Naive thymus-derived CD4-positive, alpha-beta T cell (primary cell): ENCODE results near the gene ATG10. TPM values are rescaled to one million over a fixed set of nuclear protein-coding genes. Genes with fewer than 3 reads are reported as not detected.
A peak's percentile ranks its signal among the peaks of the same experiment; 100 is the strongest.

Experiments used
- ATAC-seq: fragments of 150-1000 bp; cut with Tn5 transposase; 2 replicates; pipeline ENCODE4 v1.10.0; 2021; ENCODE audit warnings: mild to moderate bottlenecking, moderate library complexity
- CTCF ChIA-PET: fragments of 350-600 bp; sonication (Branson Sonifier 250); formaldehyde crosslinking; loops from one replicate; lab custom pipeline; 2021; ENCODE audit warnings: antibody characterized with exemption; lab: Charles Lee
- POLR2A ChIA-PET: fragments of 350-600 bp; sonication (Branson Sonifier 250); formaldehyde crosslinking; loops from one replicate; lab custom pipeline; 2021; ENCODE audit warnings: antibody characterized with exemption, inconsistent platforms; lab: Charles Lee
- DNase-seq, 9 donors: peaks; one replicate each; pipeline versions ENCODE4 v3.0.0 to v3.0.0-alpha.2; 2020 to 2022; ENCODE audit warnings: mixed read lengths in 1 of 9
- H3K27ac ChIP-seq: one replicate; pipeline ENCODE4 v1.7.0; 2013; ENCODE audit warnings: mild to moderate bottlenecking, low read depth, low read length, moderate library complexity
- H3K27me3 ChIP-seq, 2 donors: one replicate each; pipeline ENCODE4 v1.7.0; 2013; ENCODE audit warnings: low read length in 2 of 2, mild to moderate bottlenecking in 2 of 2, moderate library complexity in 2 of 2; ENCODE audit not compliant: control insufficient read depth in 2 of 2, insufficient read depth in 2 of 2
- H3K36me3 ChIP-seq, 3 experiments: 1 replicate in 2 of 3; 2 replicates in 1 of 3; pipeline ENCODE4 v1.7.0; 2013; ENCODE audit warnings: low read length in 3 of 3, mild to moderate bottlenecking in 3 of 3, moderate library complexity in 1 of 3; ENCODE audit not compliant: insufficient read depth in 3 of 3, control insufficient read depth in 2 of 3
- H3K4me1 ChIP-seq, 2 donors: one replicate each; pipeline ENCODE4 v1.7.0; 2013; ENCODE audit warnings: low read length in 2 of 2, mild to moderate bottlenecking in 2 of 2, moderate library complexity in 1 of 2; ENCODE audit not compliant: control insufficient read depth in 2 of 2, insufficient read depth in 2 of 2
- H3K4me3 ChIP-seq: 2 replicates; pipeline ENCODE4 v1.7.0; 2013; ENCODE audit warnings: mild to moderate bottlenecking, low read length
- H3K9me3 ChIP-seq, 3 experiments: 1 replicate in 2 of 3; 2 replicates in 1 of 3; pipeline ENCODE4 v1.7.0; 2013; ENCODE audit warnings: low read length in 3 of 3; ENCODE audit not compliant: control insufficient read depth in 2 of 3
- H3K27ac Mint-ChIP-seq, 9 donors: one replicate each; pipeline ENCODE4 v1.8.0; 2020 to 2022; ENCODE audit warnings: mixed read lengths in 9 of 9, mild to moderate bottlenecking in 8 of 9, moderate library complexity in 5 of 9, inconsistent platforms in 2 of 9
- H3K27me3 Mint-ChIP-seq, 5 donors: one replicate each; pipeline ENCODE4 v1.8.0; 2021 to 2022; ENCODE audit warnings: mixed read lengths in 5 of 5, mild to moderate bottlenecking in 1 of 5
- H3K36me3 Mint-ChIP-seq, 5 donors: one replicate each; pipeline ENCODE4 v1.8.0; 2020 to 2022; ENCODE audit warnings: mixed read lengths in 5 of 5, mild to moderate bottlenecking in 3 of 5, inconsistent platforms in 1 of 5
- H3K4me1 Mint-ChIP-seq, 7 donors: one replicate each; pipeline ENCODE4 v1.8.0; 2020 to 2022; ENCODE audit warnings: mixed read lengths in 7 of 7, mild to moderate bottlenecking in 3 of 7, inconsistent platforms in 1 of 7
- H3K4me3 Mint-ChIP-seq, 10 donors: one replicate each; pipeline ENCODE4 v1.8.0; 2020 to 2022; ENCODE audit warnings: mild to moderate bottlenecking in 10 of 10, mixed read lengths in 10 of 10, moderate library complexity in 6 of 10, inconsistent platforms in 2 of 10
- H3K9me3 Mint-ChIP-seq, 11 donors: one replicate each; pipeline ENCODE4 v1.8.0; 2020 to 2022; ENCODE audit warnings: mixed read lengths in 11 of 11, mild to moderate bottlenecking in 4 of 11, inconsistent platforms in 1 of 11, moderate library complexity in 1 of 11
- intact Hi-C, 2 donors: fragments of 100-400 bp; cut with micrococcal nuclease; formaldehyde crosslinking; loops; one replicate each; pipeline ENCODE4 v1.15.1; 2023
- polyA plus RNA-seq, 2 donors: library from polyadenylated mRNA; unstranded; fragments of 300-500 nt; fragmentation: Illumina TruSeq; gene quantifications; one replicate each; pipeline ENCODE4 v1.2.3, GENCODE V29; 2021
- total RNA-seq, 6 experiments: library from RNA in 5 of 6; stranded (reverse) in 5 of 6; gene quantifications; 1 replicate in 5 of 6; 2 replicates in 1 of 6; pipeline ENCODE4 v1.2.3 and lab custom pipeline; 2021 to 2026

The ATG10 gene
- total and polyA plus RNA-seq, 7 experiments from 2014 or later: 6.4 to 14.4 (median 9.1) TPM

GRCh38 chr5:82185851-82186250, 214.0 kb downstream of the ATG10 start:
- no peak for ATAC-seq
- no peak overlapping the region for H3K27ac Mint-ChIP-seq

GRCh38 chr5:82197550-82197949, 225.7 kb downstream of the ATG10 start:
- Histone ChIP-seq H3K4me1 (no peaks in the 10 kb centered on the region), H3K27me3 (no peaks in the 10 kb centered on the region), H3K27ac (no peak overlapping the region), H3K9me3 (no peaks in the 10 kb centered on the region), H3K4me3 (no peak overlapping the region), H3K36me3 (no peaks in the 10 kb centered on the region)
- ATAC-seq: no peak
- Mint-ChIP-seq H3K4me3 (no peak overlapping the region), H3K27ac (no peak overlapping the region), H3K27me3 (peaks cover 0 to 3% (median 0%) of the 10 kb centered on the region in 5 donors), H3K36me3 (peaks cover 0 to 16% (median 4%) of the 10 kb centered on the region in 5 donors), H3K4me1 (no peaks in the 10 kb centered on the region), H3K9me3 (no peaks in the 10 kb centered on the region)
- intact Hi-C loops: no loop called here
- POLR2A ChIA-PET: no interaction called here
- DNase-seq: no peak
- CTCF ChIA-PET: no interaction called here

More at GRCh38 chr5:82185851-82186250, 214.0 kb downstream of the ATG10 start:
- Histone ChIP-seq H3K27me3 (no peaks in the 10 kb centered on the region), H3K36me3 (peaks cover 0 to 3% (median 0%) of the 10 kb centered on the region in 3 experiments), H3K4me1 (no peaks in the 10 kb centered on the region), H3K9me3 (no peaks in the 10 kb centered on the region), H3K4me3 (no peak overlapping the region), H3K27ac (no peak overlapping the region)
- Mint-ChIP-seq H3K36me3 (peaks cover 0 to 40% (median 26%) of the 10 kb centered on the region in 5 donors), H3K9me3 (peaks cover 0 to 2% (median 0%) of the 10 kb centered on the region in 11 donors), H3K27me3 (no peaks in the 10 kb centered on the region), H3K4me3 (no peak overlapping the region), H3K4me1 (peaks cover 0 to 5% (median 0%) of the 10 kb centered on the region in 7 donors)
- intact Hi-C loops: no loop called here
- ChIA-PET CTCF (interaction anchor here (0.7 kb wide), 1 partner anchor 56 kb away, joined by 7 read pairs; no protein-coding TSS in a partner anchor), POLR2A (no interaction called here)
- no peak for DNase-seq

- no peak overlapping the region for H3K4me3 ChIP-seq
- no peaks in the 10 kb centered on the region for H3K9me3 Mint-ChIP-seq
- H3K9me3 ChIP-seq: no peaks in the 10 kb centered on the region
- H3K27me3 ChIP-seq: no peaks in the 10 kb centered on the region
- no peak overlapping the region for H3K4me3 Mint-ChIP-seq
- H3K4me1 Mint-ChIP-seq: no peaks in the 10 kb centered on the region
- no peak overlapping the region for H3K27ac ChIP-seq
- H3K27ac Mint-ChIP-seq: no peak overlapping the region
- ChIA-PET POLR2A (no interaction called here), CTCF (no interaction called here)
- intact Hi-C loops: no loop called here
- no peaks in the 10 kb centered on the region for H3K27me3 Mint-ChIP-seq
- peaks cover 0 to 8% (median 0%) of the 10 kb centered on the region in 5 donors for H3K36me3 Mint-ChIP-seq
- DNase-seq (no peak), ATAC-seq (no peak)
- no peaks in the 10 kb centered on the region for H3K36me3 ChIP-seq
- no peaks in the 10 kb centered on the region for H3K4me1 ChIP-seq
These were observed 232.7 kb downstream of the ATG10 start for GRCh38 chr5:82204567-82204966.

- no peak overlapping the region for H3K27ac Mint-ChIP-seq
- peaks cover 0 to 8% (median 0%) of the 10 kb centered on the region in 5 donors for H3K36me3 Mint-ChIP-seq
- Histone ChIP-seq H3K36me3 (no peaks in the 10 kb centered on the region), H3K4me3 (no peak overlapping the region), H3K9me3 (no peaks in the 10 kb centered on the region), H3K27ac (no peak overlapping the region), H3K27me3 (no peaks in the 10 kb centered on the region), H3K4me1 (no peaks in the 10 kb centered on the region)
- no peak overlapping the region for H3K4me3 Mint-ChIP-seq
- no peaks in the 10 kb centered on the region for H3K27me3 Mint-ChIP-seq
- ChIA-PET CTCF (no interaction called here), POLR2A (no interaction called here)
- no peaks in the 10 kb centered on the region for H3K4me1 Mint-ChIP-seq
- H3K9me3 Mint-ChIP-seq: no peaks in the 10 kb centered on the region
- intact Hi-C loops: no loop called here
- no peak for ATAC-seq
- no peak for DNase-seq
These were observed 233.2 kb downstream of the ATG10 start for GRCh38 chr5:82205005-82205404.

DNA sequence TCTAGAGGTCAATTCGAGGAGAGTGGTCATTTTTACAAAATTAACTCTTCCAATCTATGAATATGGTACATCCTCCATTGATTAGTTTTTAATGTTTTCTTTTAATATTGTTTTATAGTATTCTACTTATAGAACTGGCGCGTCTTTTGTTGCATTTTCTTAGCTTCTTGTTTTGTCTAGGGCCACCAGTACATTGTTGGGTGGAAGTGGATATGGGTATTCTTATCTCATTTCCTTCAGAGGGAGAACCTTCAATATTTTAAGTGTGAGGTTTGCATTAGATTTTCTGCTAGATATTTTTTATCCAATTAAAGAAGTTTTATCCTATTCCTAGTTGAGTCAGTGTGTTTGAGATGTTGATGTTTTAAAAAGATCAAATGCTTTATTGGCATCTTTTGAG, 236.5 kb downstream of the ATG10 start:
- Histone ChIP-seq H3K27me3 (no peaks in the 10 kb centered on the region), H3K4me1 (no peaks in the 10 kb centered on the region), H3K9me3 (no peaks in the 10 kb centered on the region), H3K36me3 (no peaks in the 10 kb centered on the region), H3K27ac (no peak overlapping the region), H3K4me3 (no peak overlapping the region)
- ATAC-seq (no peak), DNase-seq (no peak)
- peaks cover 0 to 5% (median 0%) of the 10 kb centered on the region in 5 donors for H3K36me3 Mint-ChIP-seq
- H3K4me3 Mint-ChIP-seq: no peak overlapping the region
- ChIA-PET POLR2A (no interaction called here), CTCF (no interaction called here)
- H3K9me3 Mint-ChIP-seq: no peaks in the 10 kb centered on the region
- intact Hi-C loops: no loop called here
- H3K27ac Mint-ChIP-seq: no peak overlapping the region
- no peaks in the 10 kb centered on the region for H3K4me1 Mint-ChIP-seq
- no peaks in the 10 kb centered on the region for H3K27me3 Mint-ChIP-seq

GRCh38 chr5:82211855-82212572, 240.2 kb downstream of the ATG10 start:
- intact Hi-C loops: no loop called here
- H3K9me3 ChIP-seq: no peaks in the 10 kb centered on the region
- POLR2A ChIA-PET: no interaction called here

DNA sequence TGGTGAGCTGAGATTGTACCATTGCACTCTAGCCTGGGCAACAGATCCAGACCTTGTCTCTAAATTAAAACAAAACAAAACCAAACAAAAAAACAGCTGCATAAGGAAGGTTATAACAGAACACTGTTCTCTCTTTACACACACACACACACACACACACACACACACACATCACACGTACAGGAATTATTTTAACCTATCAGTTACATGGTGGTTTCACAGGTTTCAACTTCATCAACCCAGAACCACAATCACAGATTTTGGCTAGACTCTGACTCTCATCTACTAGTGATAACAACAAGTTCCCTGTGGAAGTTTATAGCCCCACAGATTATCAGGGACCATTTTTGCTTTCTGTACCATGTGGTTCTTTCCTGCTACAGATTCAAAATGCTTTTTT, 246.1 kb downstream of the ATG10 start:
- Mint-ChIP-seq H3K27me3 (no peaks in the 10 kb centered on the region), H3K4me3 (no peak overlapping the region), H3K9me3 (no peaks in the 10 kb centered on the region), H3K36me3 (peaks cover 0 to 13% (median 4%) of the 10 kb centered on the region in 5 donors), H3K27ac (peak overlapping the region in 1 of 9 donors; percentile 27), H3K4me1 (no peaks in the 10 kb centered on the region)
- ATAC-seq (no peak), DNase-seq (no peak)
- Histone ChIP-seq H3K4me3 (no peak overlapping the region), H3K27ac (no peak overlapping the region), H3K36me3 (no peaks in the 10 kb centered on the region), H3K27me3 (no peaks in the 10 kb centered on the region), H3K4me1 (no peaks in the 10 kb centered on the region), H3K9me3 (no peaks in the 10 kb centered on the region)
- POLR2A ChIA-PET: no interaction called here
- intact Hi-C loops: no loop called here
- CTCF ChIA-PET: no interaction called here

More at GRCh38 chr5:82211855-82212572, 240.2 kb downstream of the ATG10 start:
- Histone ChIP-seq H3K4me1 (no peaks in the 10 kb centered on the region), H3K27ac (no peak overlapping the region), H3K4me3 (no peak overlapping the region), H3K36me3 (no peaks in the 10 kb centered on the region), H3K27me3 (no peaks in the 10 kb centered on the region)
- no peak for DNase-seq
- Mint-ChIP-seq H3K4me3 (no peak overlapping the region), H3K9me3 (no peaks in the 10 kb centered on the region), H3K36me3 (no peaks in the 10 kb centered on the region), H3K27me3 (no peaks in the 10 kb centered on the region), H3K27ac (no peak overlapping the region), H3K4me1 (no peaks in the 10 kb centered on the region)
- CTCF ChIA-PET: no interaction called here
- ATAC-seq: no peak
